ENCODE measurements around the gene PPEF2. TPM values are rescaled to one million over a fixed set of nuclear protein-coding genes. Genes with fewer than 3 reads are reported as not detected.
A peak's percentile ranks its signal among the peaks of the same experiment; 100 is the strongest.
"Not testable (repeated sequence)": the region's sequence is repeated elsewhere in the genome, so short reads cannot be mapped to it uniquely, and the experiment has no call there.

Gene PPEF2
- total RNA-seq, 2 experiments from 2014 or later, result 0.10 to 0.12 TPM

DNA sequence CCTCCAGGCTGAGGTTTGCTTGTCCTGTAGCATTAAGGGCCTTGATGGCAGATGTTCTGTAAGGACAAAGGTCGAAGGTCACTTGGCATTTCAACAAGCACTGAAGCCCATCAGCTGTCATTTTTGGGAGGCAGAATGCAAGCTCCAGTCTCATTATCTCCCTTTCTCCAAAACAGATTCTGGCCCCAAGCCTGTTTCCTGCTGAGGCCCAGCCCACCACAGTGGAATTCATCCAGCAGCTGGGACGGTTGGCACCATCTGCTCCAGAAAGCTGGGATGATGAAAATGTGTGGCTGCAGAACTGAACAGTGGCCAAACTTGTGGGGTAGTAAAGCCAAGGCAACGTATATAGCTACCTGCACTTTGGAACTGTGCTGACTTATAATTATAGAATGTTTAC lies 17.7 kb upstream of the PPEF2 start:
- Mint-ChIP-seq H3K27ac (no peak overlapping the region), H3K36me3 (ENCODE audit: low read depth) (peaks cover 40% of the 10 kb centered on the region), H3K9me3 (no peaks in the 10 kb centered on the region), H3K27me3 (no peaks in the 10 kb centered on the region), H3K4me3 (no peak overlapping the region), H3K4me1 (peaks cover 1% of the 10 kb centered on the region)
- ChIA-PET CTCF (interaction anchor here (0.6 kb wide), 1 partner anchor 1186 kb away, joined by 3 read pairs; no protein-coding TSS in a partner anchor), POLR2A (no interaction called here)
- DNase-seq, result no peak

DNA sequence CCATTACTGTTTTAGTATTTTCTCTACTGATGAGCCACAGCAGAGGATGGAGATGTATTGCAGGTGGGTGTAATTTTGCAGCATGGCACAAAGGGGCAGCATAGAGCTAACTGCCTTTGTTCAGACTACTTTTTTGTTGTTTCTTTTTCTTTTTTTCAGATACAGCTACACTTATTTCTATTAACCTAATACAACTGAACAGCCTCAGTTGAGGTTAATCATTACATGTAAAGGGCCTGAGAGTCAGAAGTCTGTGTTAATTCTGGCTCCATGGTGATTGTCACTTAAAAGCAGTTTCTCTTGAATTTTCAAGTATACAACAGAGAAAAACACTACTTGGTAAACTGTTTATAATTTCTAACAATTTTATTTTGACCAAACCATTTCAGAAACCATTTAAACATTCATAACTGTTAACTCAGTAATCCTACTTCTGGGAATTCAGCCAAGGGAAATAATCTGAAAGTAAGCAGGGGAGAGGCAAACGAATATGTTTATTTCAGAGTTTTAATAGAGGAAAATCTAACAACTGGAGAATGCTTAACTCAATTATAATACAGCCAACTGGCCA lies 13.9 kb upstream of the PPEF2 start:
- peaks cover under 1% of the 10 kb centered on the region for H3K9me3 Mint-ChIP-seq
- peak; percentile 54 for DNase-seq
- peaks cover 1% of the 10 kb centered on the region for H3K4me1 Mint-ChIP-seq
- POLR2A ChIA-PET, result no interaction called here
- no peak overlapping the region for H3K27ac Mint-ChIP-seq
- no peak overlapping the region for H3K4me3 Mint-ChIP-seq
- H3K27me3 Mint-ChIP-seq, result no peaks in the 10 kb centered on the region
- peaks cover 22% of the 10 kb centered on the region for H3K36me3 Mint-ChIP-seq (ENCODE audit: low read depth)
- CTCF ChIA-PET, result interaction anchor here (0.7 to 2.0 kb wide), 11 partner anchors 9 to 154 kb away, joined by 3 to 6 read pairs (median 4); no protein-coding TSS in a partner anchor

DNA sequence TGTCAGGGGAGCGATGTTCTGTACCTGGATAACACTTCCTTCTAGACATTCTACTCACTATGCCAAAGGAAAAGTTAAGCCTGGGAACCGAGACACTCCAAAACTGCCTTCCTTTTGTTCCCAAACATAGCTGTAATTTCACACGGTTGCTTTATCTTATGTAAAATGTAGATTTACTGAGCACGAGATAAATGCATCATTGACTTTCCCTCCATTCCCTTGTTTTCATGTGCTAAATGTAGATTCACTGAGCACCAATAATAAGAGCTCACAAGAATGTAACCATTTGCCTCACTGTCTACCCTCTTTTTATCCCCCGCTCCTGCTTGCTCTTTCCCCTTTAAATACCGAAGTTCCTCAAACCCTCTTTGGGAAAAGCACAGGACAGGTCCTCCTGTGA lies 10.7 kb upstream of the PPEF2 start:
- Mint-ChIP-seq H3K27me3 (no peaks in the 10 kb centered on the region), H3K36me3 (ENCODE audit: low read depth) (peaks cover 16% of the 10 kb centered on the region), H3K4me1 (peaks cover 1% of the 10 kb centered on the region), H3K4me3 (no peak overlapping the region), H3K27ac (no peak overlapping the region), H3K9me3 (peaks cover 6% of the 10 kb centered on the region)
- no peak for DNase-seq
- CTCF ChIA-PET, result interaction anchor here (0.6 to 2.0 kb wide), 5 partner anchors 12 to 79 kb away, joined by 3 to 8 read pairs (median 4); no protein-coding TSS in a partner anchor
- POLR2A ChIA-PET, result no interaction called here

DNA sequence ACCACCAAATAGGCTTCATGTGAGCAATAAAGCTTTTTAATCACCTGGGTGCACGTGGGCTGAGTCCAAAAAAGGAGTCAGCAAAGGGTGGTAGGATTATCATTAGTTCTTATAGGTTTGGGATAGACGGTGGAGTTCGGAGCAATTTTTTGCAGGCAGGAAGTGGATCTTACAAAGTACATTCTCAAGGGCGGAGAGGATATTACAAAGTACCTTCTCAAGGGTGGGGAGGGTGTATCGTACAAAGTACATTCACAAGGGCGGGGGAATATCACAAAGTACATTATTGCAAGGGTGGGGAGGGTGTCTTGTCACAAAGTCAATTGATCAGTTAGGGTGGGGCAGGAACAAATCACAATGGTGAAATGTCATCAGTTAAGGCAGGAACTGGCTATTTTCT lies 8.6 kb upstream of the PPEF2 start:
- H3K27me3 Mint-ChIP-seq; POLR2A ChIA-PET; H3K4me1 Mint-ChIP-seq; H3K27ac Mint-ChIP-seq; H3K9me3 Mint-ChIP-seq; DNase-seq; H3K36me3 Mint-ChIP-seq (ENCODE audit: low read depth); H3K4me3 Mint-ChIP-seq; CTCF ChIA-PET: not testable (repeated sequence)

DNA sequence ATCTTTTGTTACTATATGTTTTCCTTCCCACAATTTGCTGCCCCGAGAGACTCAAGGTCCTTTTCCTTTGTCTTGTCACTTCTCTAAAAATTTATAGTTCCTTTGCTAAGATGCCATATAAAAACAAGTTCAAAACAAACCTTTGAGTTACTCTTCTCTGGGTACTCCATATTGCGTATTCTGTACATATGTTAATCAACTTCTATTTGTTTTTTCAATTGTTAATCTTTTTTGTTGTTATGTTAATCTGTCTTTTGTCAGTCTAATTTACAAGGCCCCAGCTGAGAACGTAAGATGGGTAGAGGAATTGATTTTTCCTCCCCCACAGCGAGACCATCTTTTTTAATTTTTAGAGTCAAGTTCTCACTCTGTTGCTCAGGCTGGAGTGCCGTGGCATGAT lies 7.2 kb upstream of the PPEF2 start:
- CTCF ChIA-PET, result interaction anchor here (1.2 kb wide), 2 partner anchors 18 to 21 kb away, joined by 3 read pairs; no protein-coding TSS in a partner anchor
- H3K27me3 Mint-ChIP-seq, result no peaks in the 10 kb centered on the region
- no peak for DNase-seq
- no peaks in the 10 kb centered on the region for H3K4me1 Mint-ChIP-seq
- H3K27ac Mint-ChIP-seq, result no peak overlapping the region
- peaks cover 6% of the 10 kb centered on the region for H3K9me3 Mint-ChIP-seq
- H3K36me3 Mint-ChIP-seq (ENCODE audit: low read depth), result peaks cover 9% of the 10 kb centered on the region
- H3K4me3 Mint-ChIP-seq, result no peak overlapping the region
- POLR2A ChIA-PET, result no interaction called here

DNA sequence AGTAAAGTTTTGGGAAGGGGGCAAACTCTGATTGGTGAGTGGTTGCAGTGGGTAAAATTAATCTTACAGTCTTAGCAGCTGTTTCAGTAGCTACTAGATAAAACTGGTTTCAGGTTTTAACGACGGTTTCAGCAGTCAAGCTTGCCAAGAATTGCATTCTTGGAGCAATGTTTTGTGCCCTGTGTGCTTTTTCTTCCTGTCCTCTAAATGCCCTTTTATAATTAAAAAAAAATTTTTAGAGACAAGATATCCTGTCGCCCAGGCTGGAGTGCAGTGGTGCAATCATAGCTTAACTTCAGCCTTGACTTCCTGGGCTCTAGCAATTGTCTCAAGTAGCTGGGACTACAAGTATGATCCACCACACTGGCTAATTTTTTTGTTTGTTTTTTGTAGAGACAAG lies 6.3 kb upstream of the PPEF2 start:
- Mint-ChIP-seq H3K27ac (no peak overlapping the region), H3K27me3 (no peaks in the 10 kb centered on the region), H3K4me3 (no peak overlapping the region), H3K4me1 (no peaks in the 10 kb centered on the region), H3K9me3 (peaks cover 6% of the 10 kb centered on the region), H3K36me3 (ENCODE audit: low read depth) (peaks cover 9% of the 10 kb centered on the region)
- POLR2A ChIA-PET, result interaction anchor here (0.6 kb wide), 1 partner anchor 19 kb away, joined by 4 read pairs; no protein-coding TSS in a partner anchor
- CTCF ChIA-PET, result interaction anchor here (1.0 to 4.7 kb wide), 4 partner anchors 13 to 158 kb away, joined by 3 to 20 read pairs (median 4); no protein-coding TSS in a partner anchor
- DNase-seq, result no peak

DNA sequence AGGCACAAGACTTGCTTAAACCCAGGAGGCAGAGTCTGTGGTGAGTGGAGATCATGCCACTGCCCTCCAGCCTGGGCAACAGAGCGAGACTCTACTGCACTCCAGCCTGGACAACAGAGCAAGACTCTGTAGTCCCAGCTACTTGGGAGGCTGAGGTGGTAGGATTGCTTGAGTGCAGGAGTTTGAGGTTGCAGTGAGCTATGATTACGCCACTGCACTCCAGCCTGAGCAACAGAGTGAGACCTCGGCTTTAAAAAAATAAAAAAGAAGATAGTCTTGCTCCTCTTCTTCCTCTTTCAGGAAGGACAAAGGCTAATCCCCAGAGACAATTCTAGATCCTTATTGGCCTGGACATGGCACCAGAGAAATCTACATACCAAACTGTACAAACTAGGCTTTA lies 5.7 kb upstream of the PPEF2 start:
- POLR2A ChIA-PET, result no interaction called here
- peaks cover 6% of the 10 kb centered on the region for H3K9me3 Mint-ChIP-seq

DNA sequence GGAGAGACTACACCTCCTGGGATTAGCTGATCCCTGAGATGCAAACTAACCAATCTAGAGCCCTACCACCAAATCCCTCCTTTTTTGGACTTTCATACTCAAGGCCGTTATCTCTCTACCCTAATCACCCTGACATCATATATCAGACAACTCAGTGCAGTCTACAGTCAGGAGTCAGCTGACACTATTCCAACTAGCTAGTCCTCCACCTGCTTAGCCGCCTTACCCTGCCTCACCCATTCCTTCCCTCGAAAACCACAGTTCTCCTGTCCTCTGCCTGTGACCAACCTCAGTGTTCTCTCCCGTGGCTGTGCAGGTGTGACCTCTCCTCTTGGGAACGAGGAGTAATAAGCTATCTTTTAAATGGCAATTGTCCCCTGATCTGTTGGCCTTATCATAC lies 1.8 kb upstream of the PPEF2 start:
- POLR2A ChIA-PET, result no interaction called here
- Mint-ChIP-seq H3K27me3 (peaks cover 6% of the 10 kb centered on the region), H3K36me3 (ENCODE audit: low read depth) (no peaks in the 10 kb centered on the region), H3K4me1 (no peaks in the 10 kb centered on the region), H3K4me3 (no peak overlapping the region), H3K27ac (no peak overlapping the region), H3K9me3 (no peaks in the 10 kb centered on the region)
- CTCF ChIA-PET, result interaction anchor here (0.6 to 4.7 kb wide), 4 partner anchors 8 to 170 kb away, joined by 4 to 20 read pairs (median 6); no protein-coding TSS in a partner anchor
- DNase-seq, result no peak

More for the DNA sequence above, 5.7 kb upstream of the PPEF2 start:
- H3K36me3 Mint-ChIP-seq (ENCODE audit: low read depth), result peaks cover 9% of the 10 kb centered on the region
- DNase-seq, result no peak
- H3K4me3 Mint-ChIP-seq, result no peak overlapping the region
- CTCF ChIA-PET, result interaction anchor here (0.6 to 4.7 kb wide), 9 partner anchors 8 to 1073 kb away, joined by 3 to 20 read pairs (median 4); no protein-coding TSS in a partner anchor
- no peak overlapping the region for H3K27ac Mint-ChIP-seq
- H3K4me1 Mint-ChIP-seq, result no peaks in the 10 kb centered on the region
- H3K27me3 Mint-ChIP-seq, result no peaks in the 10 kb centered on the region

DNA sequence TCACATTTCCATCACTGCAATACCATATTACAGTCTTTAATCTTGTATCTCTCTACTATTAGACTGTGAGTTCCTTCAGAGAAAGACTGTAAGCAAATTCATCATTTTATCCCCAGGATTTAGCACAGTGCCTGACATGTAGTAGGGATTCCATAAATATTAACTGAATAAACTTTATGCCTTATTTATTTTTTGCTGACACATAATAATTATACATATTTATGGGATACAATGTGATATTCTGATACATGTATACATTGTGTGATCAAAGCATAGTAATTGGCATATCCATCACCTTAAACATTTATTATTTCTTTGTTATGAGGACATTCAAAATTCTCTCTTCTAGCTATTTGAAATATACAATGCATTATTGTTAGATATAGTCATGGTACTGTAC lies 3.7 kb downstream of the PPEF2 start:
- Mint-ChIP-seq H3K4me1 (no peaks in the 10 kb centered on the region), H3K27me3 (peaks cover 8% of the 10 kb centered on the region), H3K36me3 (ENCODE audit: low read depth) (no peaks in the 10 kb centered on the region), H3K4me3 (no peak overlapping the region), H3K9me3 (no peaks in the 10 kb centered on the region), H3K27ac (no peak overlapping the region)
- POLR2A ChIA-PET, result no interaction called here
- no peak for DNase-seq
- CTCF ChIA-PET, result interaction anchor here (1.0 kb wide), 1 partner anchor 30 kb away, joined by 3 read pairs; no protein-coding TSS in a partner anchor

DNA sequence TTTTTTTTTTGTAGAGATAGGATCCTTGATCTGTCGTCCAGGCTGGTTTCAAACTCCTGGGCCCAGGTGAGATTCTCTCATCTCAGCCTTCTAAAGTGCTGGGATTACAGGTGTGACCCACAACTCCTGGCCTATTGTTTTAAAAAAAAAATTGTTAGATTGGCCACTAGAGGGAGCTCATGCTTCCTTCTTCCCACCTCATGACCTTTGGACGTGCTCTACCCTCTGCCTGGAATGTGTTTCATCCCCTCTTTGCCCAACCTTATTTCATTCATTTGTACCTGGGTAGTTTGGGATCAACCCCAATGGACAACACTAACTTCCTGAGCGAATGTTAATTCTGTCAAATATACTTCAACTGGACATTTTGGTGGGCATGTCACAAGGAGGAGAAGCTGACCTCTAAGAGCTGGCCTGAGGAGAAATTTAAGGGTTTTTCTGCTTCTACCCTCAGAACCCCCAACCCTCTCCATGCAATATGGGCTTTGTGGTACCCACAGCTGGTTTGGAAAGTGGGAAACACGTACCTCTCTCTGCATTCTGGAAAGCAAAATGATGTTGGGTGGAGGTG lies 6.4 kb downstream of the PPEF2 start:
- no peaks in the 10 kb centered on the region for H3K4me1 Mint-ChIP-seq
- ChIA-PET CTCF (interaction anchor here (0.6 to 4.0 kb wide), 11 partner anchors 9 to 196 kb away, joined by 3 to 20 read pairs (median 3); no protein-coding TSS in a partner anchor), POLR2A (interaction anchor here (0.8 kb wide), 1 partner anchor 159 kb away, joined by 5 read pairs; no protein-coding TSS in a partner anchor)
- no peak overlapping the region for H3K27ac Mint-ChIP-seq
- H3K36me3 Mint-ChIP-seq (ENCODE audit: low read depth), result no peaks in the 10 kb centered on the region
- DNase-seq, result peak; percentile 20
- H3K4me3 Mint-ChIP-seq, result no peak overlapping the region
- H3K9me3 Mint-ChIP-seq, result no peaks in the 10 kb centered on the region
- H3K27me3 Mint-ChIP-seq, result peaks cover 8% of the 10 kb centered on the region

DNA sequence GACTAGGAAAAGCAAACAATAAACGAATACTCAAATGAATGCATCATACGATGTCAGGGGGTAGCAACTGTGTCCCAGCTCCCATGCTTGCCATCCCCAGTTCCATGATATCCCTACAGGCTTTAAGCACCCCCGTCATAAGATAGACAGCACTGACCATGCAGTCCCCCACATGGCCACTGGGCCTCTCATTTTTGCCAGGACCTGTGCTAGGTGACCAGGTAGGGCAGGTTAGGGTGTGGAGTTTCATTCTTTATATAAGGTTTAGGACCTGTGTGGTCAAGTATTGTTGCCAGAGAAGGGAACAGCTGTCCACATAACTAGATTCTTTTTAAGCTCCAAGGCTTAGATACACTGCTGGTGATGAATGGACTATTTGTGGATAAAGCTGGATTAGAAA lies 9.7 kb downstream of the PPEF2 start:
- Mint-ChIP-seq H3K27me3 (no peaks in the 10 kb centered on the region), H3K36me3 (ENCODE audit: low read depth) (no peaks in the 10 kb centered on the region), H3K27ac (no peak overlapping the region), H3K4me3 (no peak overlapping the region), H3K4me1 (no peaks in the 10 kb centered on the region), H3K9me3 (no peaks in the 10 kb centered on the region)
- no peak for DNase-seq
- ChIA-PET CTCF (interaction anchor here (1.3 kb wide), 1 partner anchor 11 kb away, joined by 4 read pairs; no protein-coding TSS in a partner anchor), POLR2A (no interaction called here)

DNA sequence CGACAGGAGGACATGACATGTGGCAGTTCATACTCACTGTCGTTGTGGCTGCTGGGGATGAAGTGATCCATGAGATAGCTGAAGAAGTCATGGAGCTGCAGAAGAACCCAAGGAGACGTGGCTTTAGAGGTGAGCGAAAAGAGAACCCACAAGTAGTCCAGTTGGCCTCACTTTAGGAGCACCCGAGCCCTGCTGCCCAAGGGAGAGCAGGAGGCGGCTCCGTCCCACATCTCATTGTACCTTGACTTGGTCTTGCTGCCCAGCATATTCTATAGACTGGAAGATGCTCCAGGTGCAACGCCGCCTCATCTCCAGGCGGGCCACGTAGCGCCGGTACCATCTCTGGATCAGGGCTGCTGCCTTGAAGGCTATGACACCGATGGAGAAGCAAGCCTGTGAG lies 10.6 kb downstream of the PPEF2 start:
- DNase-seq, result no peak
- no peaks in the 10 kb centered on the region for H3K4me1 Mint-ChIP-seq
- no peaks in the 10 kb centered on the region for H3K9me3 Mint-ChIP-seq
- CTCF ChIA-PET, result interaction anchor here (1.3 kb wide), 1 partner anchor 12 kb away, joined by 4 read pairs; no protein-coding TSS in a partner anchor
- H3K4me3 Mint-ChIP-seq, result no peak overlapping the region
- peak overlapping the region; percentile 33 for H3K27ac Mint-ChIP-seq
- H3K27me3 Mint-ChIP-seq, result no peaks in the 10 kb centered on the region
- POLR2A ChIA-PET, result no interaction called here
- H3K36me3 Mint-ChIP-seq (ENCODE audit: low read depth), result no peaks in the 10 kb centered on the region

DNA sequence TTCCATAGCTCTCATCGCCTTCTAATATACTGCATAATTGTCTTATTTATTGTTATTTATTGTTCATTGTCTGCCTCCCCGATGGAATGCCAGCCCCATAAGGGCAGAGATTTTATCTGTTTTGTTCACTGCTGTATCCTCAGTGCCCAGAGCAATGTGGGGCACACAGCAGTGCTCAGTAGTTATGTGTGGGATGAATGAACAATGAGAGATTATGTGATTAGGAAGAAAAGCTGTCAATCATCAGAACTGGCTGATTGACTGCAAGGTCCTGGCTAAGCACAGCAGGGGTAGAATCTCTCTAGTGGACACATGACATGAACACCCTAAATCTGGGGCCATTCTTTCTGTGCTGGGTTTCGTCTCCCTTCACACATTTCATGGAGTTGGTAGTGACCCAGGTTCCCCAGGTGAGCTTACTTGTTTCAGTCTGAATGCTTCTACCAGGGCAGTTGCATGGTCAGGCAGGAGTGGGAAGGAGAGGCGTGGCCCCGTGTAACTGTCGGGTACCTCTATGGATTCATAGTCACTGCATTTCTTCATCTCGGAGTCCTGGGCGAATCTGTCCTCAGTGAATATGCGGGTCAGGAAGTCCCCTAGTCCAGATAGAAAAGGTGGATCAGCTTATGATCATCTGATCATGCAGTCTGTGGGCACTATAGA lies 12.6 kb downstream of the PPEF2 start:
- Mint-ChIP-seq H3K4me1 (no peaks in the 10 kb centered on the region), H3K27ac (no peak overlapping the region), H3K4me3 (no peak overlapping the region), H3K36me3 (ENCODE audit: low read depth) (no peaks in the 10 kb centered on the region), H3K9me3 (no peaks in the 10 kb centered on the region), H3K27me3 (no peaks in the 10 kb centered on the region)
- POLR2A ChIA-PET, result no interaction called here
- no peak for DNase-seq
- CTCF ChIA-PET, result no interaction called here

Data from activated CD4-positive, alpha-beta T cell treated with anti-CD3 and anti-CD28 coated beads, Interleukin-2, amount 10 ng/mL, durations not matched to agents 7 days and 5 days (primary cell).